Upper lobe of left lung (tissue), 6 donors: ENCODE data around the gene TPM4. TPM values are rescaled to one million over a fixed set of nuclear protein-coding genes. Genes with fewer than 3 reads are reported as not detected.
A peak's percentile ranks its signal among the peaks of the same experiment; 100 is the strongest.
"Not testable (repeated sequence)": the region's sequence is repeated elsewhere in the genome, so short reads cannot be mapped to it uniquely, and the experiment has no call there.

Source experiments
- ATAC-seq, 2 donors: fragments of 200-7000 bp; cut with Tn5 transposase; one replicate each; pipeline ENCODE4 v1.9.1; 2022; ENCODE audit warnings: mild to moderate bottlenecking in 2 of 2, moderate library complexity in 2 of 2; ENCODE audit not compliant: low FRiP score in 2 of 2
- DNase-seq, 2 donors: peaks; one replicate each; pipeline ENCODE4 v3.0.0-alpha.2; 2019 to 2020
- H3K27ac ChIP-seq, 4 donors: fragments of 200-600 bp; sonication (generic); one replicate each; pipeline ENCODE4 v1.5.1; 2016 to 2019
- H3K27me3 ChIP-seq, 4 donors: fragments of 200-600 bp; sonication (generic); one replicate each; pipeline ENCODE4 v1.5.1; 2017 to 2019
- H3K36me3 ChIP-seq, 4 donors: fragments of 200-600 bp; sonication (generic); one replicate each; pipeline ENCODE4 v1.5.1; 2016 to 2019
- H3K4me1 ChIP-seq, 4 donors: fragments of 200-600 bp; sonication (generic); one replicate each; pipeline ENCODE4 v1.5.1; 2018 to 2019
- H3K4me3 ChIP-seq, 4 donors: fragments of 200-600 bp; sonication (generic); one replicate each; pipeline ENCODE4 v1.5.1; 2017 to 2019; ENCODE audit warnings: mild to moderate bottlenecking in 2 of 4, moderate library complexity in 1 of 4
- H3K9me3 ChIP-seq, 4 donors: fragments of 200-600 bp; sonication (generic); one replicate each; pipeline ENCODE4 v1.5.1; 2018 to 2019
- CTCF ChIP-seq, 6 experiments: fragments of 450-650 bp in 4 of 6; fragments of 200-600 bp in 2 of 6; sonication (generic) in 2 of 6; IDR thresholded peaks; one replicate each; pipeline ENCODE4 v1.5.1; 2016 to 2019; ENCODE audit warnings: antibody characterized with exemption in 6 of 6
- EP300 ChIP-seq, 4 donors: sonication (generic); formaldehyde crosslinking; IDR thresholded peaks; one replicate each; pipeline ENCODE4 v1.5.1; 2017; ENCODE audit warnings: antibody characterized with exemption in 4 of 4, control low read depth in 2 of 4
- POLR2A ChIP-seq, 4 donors: fragments of 450-650 bp; IDR thresholded peaks; one replicate each; pipeline ENCODE4 v1.5.1; 2016 to 2017; ENCODE audit warnings: antibody characterized with exemption in 4 of 4, mild to moderate bottlenecking in 2 of 4
- POLR2AphosphoS5 ChIP-seq, 2 donors: sonication (generic); formaldehyde crosslinking; IDR thresholded peaks; one replicate each; pipeline ENCODE4 v1.5.1; 2017; ENCODE audit warnings: antibody characterized with exemption in 2 of 2
- WGBS, 2 donors: methylation state at CpG; one replicate each; pipeline ENCODE4 v1.1.5; 2017 to 2018; 5-methylcytosine and 5-hydroxymethylcytosine counted together
- total RNA-seq, 6 donors: library from RNA; depleted of rRNA in 4 of 6; stranded (reverse); fragments of >200 nt in 4 of 6; gene quantifications; one replicate each; pipeline versions ENCODE4 v1.1.0 to v1.2.1, GENCODE V29; 2016 to 2021
- donor health status: DM: no; HTN: no; CAD: no; lungs with moderate emphysema.
- donor health status: DM: no; HTN: yes; CAD: no; lungs with severe emphysema.

TPM4 gene
- total RNA-seq, 6 donors from 2014 or later: 258 to 569 (median 392) TPM

GRCh38 chr19:16085115-16085514 is 8.8 kb downstream of the TPM4 start:
- DNase-seq (peak in 1 of 2 donors; percentile 78), ATAC-seq (peak in 1 of 2 donors; percentile 12)
- peaks cover 13 to 99% (median 83%) of the 10 kb centered on the region in 4 donors for H3K36me3 ChIP-seq
- peaks cover 69 to 100% (median 83%) of the 10 kb centered on the region in 4 donors for H3K4me1 ChIP-seq
- no peaks in the 10 kb centered on the region for H3K9me3 ChIP-seq
- H3K27ac ChIP-seq: peak overlapping the region; percentile 51 to 77 (median 64)
- no peaks in the 10 kb centered on the region for H3K27me3 ChIP-seq
- H3K4me3 ChIP-seq: no peak overlapping the region
- TF ChIP-seq EP300 (IDR thresholded peaks at IDR 0.05) (peak in 1 of 4 donors; percentile 24), POLR2A (IDR thresholded peaks at IDR 0.05) (no peak), POLR2AphosphoS5 (IDR thresholded peaks at IDR 0.05) (peak; percentile 19 to 21)
- WGBS, 2 donors: 53 to 64% methylated on average over 6 of the region's 6 CpGs

- ATAC-seq, DNase-seq, H3K9me3 ChIP-seq, H3K4me3 ChIP-seq, H3K27me3 ChIP-seq: not testable (repeated sequence)
- WGBS, 2 donors: 73 to 84% methylated on average over 11 of the region's 11 CpGs
- Histone ChIP-seq H3K27ac (peak overlapping the region; percentile 68 to 77 (median 73)), H3K36me3 (peaks cover 26 to 100% (median 92%) of the 10 kb centered on the region in 4 donors), H3K4me1 (peaks cover 50 to 77% (median 62%) of the 10 kb centered on the region in 4 donors)
Observed at GRCh38 chr19:16087404-16087803, 11.1 kb downstream of the TPM4 start.

GRCh38 chr19:16087940-16088339 is 11.6 kb downstream of the TPM4 start:
- TF ChIP-seq POLR2A (IDR thresholded peaks at IDR 0.05) (no peak), CTCF (IDR thresholded peaks at IDR 0.05) (no peak), EP300 (IDR thresholded peaks at IDR 0.05) (no peak), POLR2AphosphoS5 (IDR thresholded peaks at IDR 0.05) (no peak)
- DNase-seq: no peak
- Histone ChIP-seq H3K27ac (peak overlapping the region; percentile 68 to 77 (median 73)), H3K27me3 (no peaks in the 10 kb centered on the region), H3K36me3 (peaks cover 30 to 100% (median 93%) of the 10 kb centered on the region in 4 donors), H3K4me1 (peaks cover 49 to 71% (median 60%) of the 10 kb centered on the region in 4 donors), H3K9me3 (no peaks in the 10 kb centered on the region), H3K4me3 (no peak overlapping the region)
- ATAC-seq: no peak
- WGBS, 2 donors: 59 to 69% methylated on average over 12 of the region's 12 CpGs

- Histone ChIP-seq H3K9me3 (no peaks in the 10 kb centered on the region), H3K36me3 (peaks cover 36 to 100% (median 93%) of the 10 kb centered on the region in 4 donors), H3K4me3 (peak overlapping the region in 1 of 4 donors; percentile 21), H3K27ac (peak overlapping the region; percentile 68 to 77 (median 73)), H3K27me3 (no peaks in the 10 kb centered on the region), H3K4me1 (peaks cover 44 to 66% (median 55%) of the 10 kb centered on the region in 4 donors)
- TF ChIP-seq POLR2AphosphoS5 (IDR thresholded peaks at IDR 0.05): peak; percentile 19 to 31
- peak in 1 of 4 donors; percentile 28 for TF ChIP-seq EP300 (IDR thresholded peaks at IDR 0.05)
- TF ChIP-seq POLR2A (IDR thresholded peaks at IDR 0.05): peak in 1 of 4 donors; percentile 40
- TF ChIP-seq CTCF (IDR thresholded peaks at IDR 0.05): peak in 1 of 6 experiments; percentile 38
- DNase-seq: peak in 1 of 2 donors; percentile 67
- WGBS, 2 donors: 33 to 42% methylated on average over 16 to 17 of the region's 17 CpGs
- ATAC-seq: peak; percentile 11 to 79
Observed at GRCh38 chr19:16088351-16089009, 12.2 kb downstream of the TPM4 start.

GRCh38 chr19:16089010-16089846 is 12.9 kb downstream of the TPM4 start:
- no peak for ATAC-seq
- Histone ChIP-seq H3K9me3 (no peaks in the 10 kb centered on the region), H3K27ac (peak overlapping the region; percentile 66 to 77 (median 73)), H3K4me3 (peak overlapping the region in 1 of 4 donors; percentile 21), H3K36me3 (peaks cover 41 to 100% (median 94%) of the 10 kb centered on the region in 4 donors), H3K27me3 (no peaks in the 10 kb centered on the region), H3K4me1 (peaks cover 47 to 58% (median 49%) of the 10 kb centered on the region in 4 donors)
- TF ChIP-seq CTCF (IDR thresholded peaks at IDR 0.05) (peak in 1 of 6 experiments; percentile 2), POLR2AphosphoS5 (IDR thresholded peaks at IDR 0.05) (no peak), POLR2A (IDR thresholded peaks at IDR 0.05) (no peak)
- no peak for DNase-seq
- WGBS, 2 donors: 58 to 75% methylated on average over 10 of the region's 10 CpGs
